HCT116 (cell line): ENCODE results near the gene RAD51D.

Experiments
- FOSL1 ChIP-seq: IDR thresholded peaks from 2 replicates; pipeline ENCODE4 v1.6.1; 2012; ENCODE audit warnings: low read depth
- POLR2A ChIP-seq: IDR thresholded peaks from 2 replicates; pipeline ENCODE4 v1.7.0; 2011; ENCODE audit warnings: borderline replicate concordance; ENCODE audit not compliant: insufficient read depth, insufficient read length; ENCODE audit errors: extremely low read depth
- SRF ChIP-seq: IDR thresholded peaks from 2 replicates; pipeline ENCODE4 v1.6.1; 2012; ENCODE audit warnings: low read depth
- TF ChIP-seq, protein P1 (sequence below), 3 experiments: fragments of 200-600 bp in 1 of 3; sonication (generic) in 1 of 3; IDR thresholded peaks in 2 of 3; conservative IDR thresholded peaks in 1 of 3; 2 replicates each; pipeline ENCODE4 v1.5.1; 2012 to 2017; ENCODE audit warnings: low read depth in 2 of 3, low read length in 2 of 3, antibody characterized with exemption in 1 of 3, borderline replicate concordance in 1 of 3, control low read depth in 1 of 3, mild to moderate bottlenecking in 1 of 3, mixed read lengths in 1 of 3, mixed run types in 1 of 3, moderate library complexity in 1 of 3; ENCODE audit not compliant: insufficient read depth in 1 of 3

DNA sequence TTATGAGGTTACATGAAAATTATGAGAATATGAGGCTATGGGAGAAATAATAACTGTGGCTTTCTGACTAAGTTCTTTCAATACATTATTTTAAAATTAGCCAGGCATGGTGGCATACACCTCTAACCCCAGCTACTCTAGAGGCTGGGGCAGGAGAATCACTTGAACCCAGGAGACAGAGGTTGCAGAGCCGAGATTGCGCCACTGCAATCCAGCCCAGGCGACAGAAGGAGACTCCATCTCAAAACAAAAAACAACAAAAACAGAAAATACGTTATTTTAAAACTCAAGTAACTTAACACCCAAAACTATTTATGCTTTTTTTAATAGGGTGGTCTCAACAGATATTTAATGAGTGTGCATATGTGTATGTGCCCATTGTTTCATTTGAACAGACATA, 53.8 kb downstream of the RAD51D start:
- TF ChIP-seq FOSL1 (no peak), POLR2A (no peak), SRF (no peak)
- TF ChIP-seq, protein P1, sequence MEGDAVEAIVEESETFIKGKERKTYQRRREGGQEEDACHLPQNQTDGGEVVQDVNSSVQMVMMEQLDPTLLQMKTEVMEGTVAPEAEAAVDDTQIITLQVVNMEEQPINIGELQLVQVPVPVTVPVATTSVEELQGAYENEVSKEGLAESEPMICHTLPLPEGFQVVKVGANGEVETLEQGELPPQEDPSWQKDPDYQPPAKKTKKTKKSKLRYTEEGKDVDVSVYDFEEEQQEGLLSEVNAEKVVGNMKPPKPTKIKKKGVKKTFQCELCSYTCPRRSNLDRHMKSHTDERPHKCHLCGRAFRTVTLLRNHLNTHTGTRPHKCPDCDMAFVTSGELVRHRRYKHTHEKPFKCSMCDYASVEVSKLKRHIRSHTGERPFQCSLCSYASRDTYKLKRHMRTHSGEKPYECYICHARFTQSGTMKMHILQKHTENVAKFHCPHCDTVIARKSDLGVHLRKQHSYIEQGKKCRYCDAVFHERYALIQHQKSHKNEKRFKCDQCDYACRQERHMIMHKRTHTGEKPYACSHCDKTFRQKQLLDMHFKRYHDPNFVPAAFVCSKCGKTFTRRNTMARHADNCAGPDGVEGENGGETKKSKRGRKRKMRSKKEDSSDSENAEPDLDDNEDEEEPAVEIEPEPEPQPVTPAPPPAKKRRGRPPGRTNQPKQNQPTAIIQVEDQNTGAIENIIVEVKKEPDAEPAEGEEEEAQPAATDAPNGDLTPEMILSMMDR (IDR thresholded peaks at IDR 0.05 in 2 of 3, conservative IDR thresholded peaks at IDR 0.05 in 1 of 3; ENCODE audit: borderline replicate concordance in 1 of 3, insufficient read depth in 1 of 3, low read depth in 2 of 3, low read length in 2 of 3), result no peak
